Activated CD4-positive, alpha-beta T cell treated with anti-CD3 and anti-CD28 coated beads, Interleukin-2, Interleukin-6, amounts not matched to agents 100 ng/mL and 50 ng/mL, durations not matched to agents 16 hours and 8 hours (primary cell): ENCODE results near the gene FAM124A.
A peak's percentile ranks its signal among the peaks of the same experiment; 100 is the strongest.

Experiments used
- DNase-seq: peaks from one replicate; pipeline ENCODE4 v3.0.0-alpha.2; 2020

FAM124A gene

GRCh38 chr13:51243832-51244231 lies 21.6 kb downstream of the FAM124A start:
- no peak for DNase-seq

DNA sequence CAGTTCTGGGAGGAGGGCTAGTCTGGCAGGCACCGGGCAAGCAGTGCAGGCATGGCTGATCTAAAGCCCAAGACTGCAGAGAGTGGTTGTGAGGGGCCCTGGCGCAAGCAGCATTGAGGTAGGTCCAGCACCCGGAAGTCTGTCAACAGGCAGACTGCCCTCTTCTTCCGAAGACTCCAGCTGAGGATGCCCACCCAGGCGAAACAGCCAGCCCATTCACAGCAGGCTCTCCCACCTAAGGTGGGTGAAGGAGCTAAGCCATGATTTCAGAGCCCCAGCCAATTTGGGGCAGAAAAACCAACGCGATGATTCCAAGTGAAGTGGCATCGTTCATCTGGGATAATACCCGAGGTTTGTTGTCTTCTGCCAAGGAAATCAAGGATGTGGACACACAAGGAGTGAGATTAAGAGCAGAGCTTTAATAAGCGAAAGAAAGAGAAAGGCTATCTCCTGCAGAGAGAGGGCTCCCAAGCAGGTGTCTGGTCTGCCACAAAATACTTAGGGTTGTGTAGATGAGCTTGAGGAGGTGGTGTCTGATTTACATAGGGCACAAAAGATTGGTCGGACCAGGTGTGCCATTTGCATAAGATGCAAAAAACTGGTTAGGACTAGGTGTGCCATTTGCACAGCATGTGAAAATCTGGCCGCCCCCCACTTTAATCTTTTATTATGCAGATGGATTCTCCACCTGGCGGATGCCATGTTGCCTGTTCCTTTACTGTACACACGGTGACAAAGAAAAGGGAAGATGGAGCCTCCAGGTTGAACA lies 22.6 kb downstream of the FAM124A start:
- DNase-seq: no peak

DNA sequence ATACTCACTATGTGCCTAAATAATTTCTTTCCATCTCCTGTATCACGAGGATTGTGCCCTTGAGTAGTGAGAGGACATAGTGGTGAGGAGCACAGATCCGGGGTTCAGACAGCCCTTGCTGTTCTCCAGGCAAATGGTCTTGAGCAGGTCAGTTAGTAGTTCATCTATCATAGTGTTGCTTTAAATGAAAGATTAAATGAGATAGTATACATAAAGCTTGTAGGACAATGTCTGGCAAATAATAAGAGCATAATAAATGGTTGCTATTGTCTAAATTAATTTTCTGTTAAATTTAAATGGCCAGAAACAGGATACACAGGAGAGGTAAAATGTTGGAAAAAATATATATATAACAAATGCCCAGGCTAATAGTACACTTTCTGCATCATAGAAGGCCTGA lies 23.4 kb downstream of the FAM124A start:
- no peak for DNase-seq

GRCh38 chr13:51246025-51246417 lies 23.8 kb downstream of the FAM124A start:
- no peak for DNase-seq

- no peak for DNase-seq
These were observed 24.4 kb downstream of the FAM124A start for GRCh38 chr13:51246418-51247277.

GRCh38 chr13:51249255-51249654 lies 27.1 kb downstream of the FAM124A start:
- no peak for DNase-seq

DNA sequence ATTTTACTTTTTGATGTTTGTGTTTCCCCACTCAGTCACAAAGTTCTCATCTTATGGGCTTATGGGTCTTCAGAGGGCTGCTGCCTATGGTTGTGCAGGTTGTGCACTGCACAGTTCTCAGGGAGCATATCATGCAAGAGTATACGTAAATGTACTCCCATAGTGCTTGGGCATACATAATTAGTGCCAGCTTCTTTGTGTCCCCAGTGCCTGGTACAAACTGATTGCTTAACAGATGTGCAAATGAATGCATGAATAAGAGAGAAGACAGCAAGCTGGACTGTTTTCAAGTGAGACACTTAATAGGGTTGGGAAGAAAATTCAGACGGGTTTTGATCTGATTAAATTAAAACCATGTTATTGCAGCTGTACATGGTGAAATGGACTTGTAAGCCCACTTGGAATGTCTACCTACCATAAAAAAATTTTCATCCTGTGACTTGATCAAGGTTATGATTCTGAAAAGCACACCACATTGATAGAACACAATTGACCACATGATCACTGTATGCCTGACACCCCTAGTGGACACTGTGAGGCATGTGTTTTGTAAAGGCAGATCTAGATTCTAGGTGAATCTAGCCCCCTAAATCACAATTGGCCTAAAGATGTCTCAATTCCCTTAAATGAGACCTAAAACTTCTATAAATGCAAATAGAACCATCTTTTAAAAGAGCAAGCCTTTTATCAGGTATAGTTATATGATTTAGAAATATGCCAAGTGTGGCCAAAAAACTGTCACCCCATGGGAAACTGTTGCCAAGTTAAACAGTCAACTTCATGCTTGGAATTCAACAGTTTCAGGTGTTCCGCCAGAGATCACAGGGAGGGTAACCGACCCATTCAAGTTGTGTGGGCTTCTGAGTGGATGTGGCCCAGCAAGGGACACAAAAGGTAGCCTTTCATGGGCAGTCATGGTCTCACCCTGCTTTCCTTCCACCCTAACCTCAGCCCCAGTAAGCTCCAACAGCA lies 27.9 kb downstream of the FAM124A start:
- peak; percentile 6 for DNase-seq

- no peak for DNase-seq
These were observed 29.3 kb downstream of the FAM124A start for GRCh38 chr13:51251480-51251879.

DNA sequence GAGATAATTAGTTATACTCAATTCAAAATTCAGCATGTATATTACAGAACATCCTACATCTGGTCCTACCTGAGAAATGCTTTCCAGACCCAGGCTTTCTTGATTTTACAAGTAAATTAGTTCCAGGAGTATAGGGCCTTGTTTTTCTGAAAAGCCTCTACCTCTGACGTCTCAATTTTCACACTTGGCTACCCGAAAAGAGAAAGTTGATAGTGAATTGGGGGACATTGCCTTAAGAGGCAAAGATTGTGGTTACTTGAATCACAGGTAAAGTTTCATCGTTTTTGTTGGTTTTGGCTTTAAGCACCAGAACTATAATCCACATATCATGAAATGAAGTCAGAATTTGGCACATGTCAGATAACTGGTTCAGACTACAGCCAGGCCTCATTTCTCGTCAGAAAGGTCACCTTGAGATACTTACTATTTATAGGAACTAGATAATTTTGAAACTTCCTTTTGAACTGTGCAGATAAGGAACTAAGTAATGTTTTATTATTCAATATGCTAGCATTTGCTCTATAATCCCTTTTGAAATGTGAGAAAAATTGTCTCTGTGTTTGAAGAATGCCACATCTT lies 30.8 kb downstream of the FAM124A start:
- no peak for DNase-seq

DNA sequence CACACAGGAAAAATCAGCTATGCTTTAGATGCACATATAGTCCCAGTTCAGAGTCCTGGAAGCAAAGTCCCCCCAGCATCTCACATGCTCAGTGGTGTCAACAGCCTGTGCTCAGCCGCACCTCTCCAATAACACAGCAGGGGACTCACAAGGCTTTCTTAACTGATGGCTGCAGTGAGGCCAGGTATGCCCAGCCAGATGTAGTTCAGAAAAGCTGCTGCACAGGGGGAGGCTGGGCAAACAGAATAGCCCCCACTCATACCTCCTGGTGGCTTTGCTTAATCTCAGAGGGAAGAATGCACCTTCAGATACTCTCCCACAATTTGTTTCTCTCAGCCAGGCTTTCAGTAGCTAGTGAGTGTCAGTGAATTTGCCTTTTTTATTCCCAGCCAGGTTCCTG lies 33.4 kb downstream of the FAM124A start:
- DNase-seq: no peak

- no peak for DNase-seq
These were observed 35.0 kb downstream of the FAM124A start for GRCh38 chr13:51257187-51257586.

- DNase-seq: no peak
These were observed 36.7 kb downstream of the FAM124A start for GRCh38 chr13:51258612-51259548.

- DNase-seq: no peak
These were observed 38.0 kb downstream of the FAM124A start for GRCh38 chr13:51260154-51260553.

- DNase-seq: no peak
These were observed 39.5 kb downstream of the FAM124A start for GRCh38 chr13:51261610-51262249.

DNA sequence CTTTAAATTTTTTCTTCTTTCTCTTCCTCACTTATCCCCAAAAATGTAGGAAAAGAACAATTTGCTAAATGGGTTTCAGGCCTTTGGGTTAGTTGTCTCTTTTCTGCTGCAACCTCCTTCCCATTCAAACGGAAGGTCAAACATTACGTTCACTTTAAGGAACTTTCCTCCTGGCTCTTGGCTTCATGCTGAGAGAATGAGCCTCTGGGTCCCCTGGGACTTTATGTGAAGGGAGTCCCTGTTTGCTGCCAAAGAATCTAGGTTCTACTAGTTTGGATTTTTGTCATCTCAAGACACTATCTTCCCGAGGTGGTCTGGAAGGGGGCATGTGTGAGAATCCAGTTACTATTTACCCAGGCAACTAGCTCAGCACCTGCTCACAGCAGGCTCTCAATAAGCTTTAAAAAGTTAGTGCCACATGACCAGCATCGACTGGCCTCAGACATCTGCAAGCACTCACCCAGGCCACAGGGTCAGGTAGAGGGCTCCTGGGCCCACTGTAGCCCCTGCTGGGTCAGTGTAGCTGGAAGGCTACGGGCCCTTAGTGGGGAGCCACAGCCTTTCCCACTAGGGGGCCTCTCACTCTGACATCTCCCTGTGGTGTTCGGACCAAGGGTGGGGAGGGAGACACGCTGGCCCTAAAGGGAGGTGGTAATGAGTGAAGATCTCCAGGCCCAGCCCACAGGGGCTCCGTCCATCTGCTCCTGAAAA lies 40.5 kb downstream of the FAM124A start:
- no peak for DNase-seq

DNA sequence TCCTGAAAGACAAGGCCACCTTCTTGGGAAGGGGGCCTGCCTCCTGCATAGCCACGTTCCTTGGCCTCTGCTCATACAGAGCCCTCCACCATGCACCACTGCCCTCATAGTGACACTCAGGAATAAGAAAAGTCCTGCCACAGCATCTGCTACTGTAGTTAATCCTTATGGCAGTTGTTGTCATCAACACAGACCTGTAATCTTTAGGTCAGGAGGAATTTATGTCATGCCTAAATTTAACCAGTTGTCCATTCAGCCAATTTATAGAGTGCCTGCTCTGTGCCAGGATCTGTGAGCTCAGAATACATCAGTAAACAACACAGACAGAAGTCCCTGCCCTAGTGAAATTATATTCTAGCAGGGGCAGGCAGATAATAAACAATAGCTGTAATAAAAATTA lies 44.4 kb downstream of the FAM124A start:
- no peak for DNase-seq

- DNase-seq: no peak
These were observed 45.4 kb downstream of the FAM124A start for GRCh38 chr13:51267622-51268021.

DNA sequence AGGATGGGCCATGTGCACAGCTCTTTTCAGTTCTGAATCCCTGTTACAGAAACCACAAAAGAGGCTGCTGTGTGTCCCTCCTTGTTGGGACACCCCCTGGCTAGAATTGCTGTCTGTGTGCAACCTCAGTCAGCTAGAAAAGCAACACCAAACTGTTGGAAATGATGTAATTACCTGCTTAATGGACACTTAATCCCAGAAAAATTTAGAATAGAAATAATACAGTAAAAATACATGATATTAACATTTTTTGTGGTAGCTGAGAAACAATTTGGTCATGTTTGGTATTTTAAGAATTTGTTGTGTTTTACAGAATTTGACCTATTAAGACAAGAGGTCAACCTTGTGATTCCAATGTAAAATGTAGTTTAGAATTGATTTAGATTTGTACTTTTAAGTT lies 46.8 kb downstream of the FAM124A start:
- DNase-seq: no peak

DNA sequence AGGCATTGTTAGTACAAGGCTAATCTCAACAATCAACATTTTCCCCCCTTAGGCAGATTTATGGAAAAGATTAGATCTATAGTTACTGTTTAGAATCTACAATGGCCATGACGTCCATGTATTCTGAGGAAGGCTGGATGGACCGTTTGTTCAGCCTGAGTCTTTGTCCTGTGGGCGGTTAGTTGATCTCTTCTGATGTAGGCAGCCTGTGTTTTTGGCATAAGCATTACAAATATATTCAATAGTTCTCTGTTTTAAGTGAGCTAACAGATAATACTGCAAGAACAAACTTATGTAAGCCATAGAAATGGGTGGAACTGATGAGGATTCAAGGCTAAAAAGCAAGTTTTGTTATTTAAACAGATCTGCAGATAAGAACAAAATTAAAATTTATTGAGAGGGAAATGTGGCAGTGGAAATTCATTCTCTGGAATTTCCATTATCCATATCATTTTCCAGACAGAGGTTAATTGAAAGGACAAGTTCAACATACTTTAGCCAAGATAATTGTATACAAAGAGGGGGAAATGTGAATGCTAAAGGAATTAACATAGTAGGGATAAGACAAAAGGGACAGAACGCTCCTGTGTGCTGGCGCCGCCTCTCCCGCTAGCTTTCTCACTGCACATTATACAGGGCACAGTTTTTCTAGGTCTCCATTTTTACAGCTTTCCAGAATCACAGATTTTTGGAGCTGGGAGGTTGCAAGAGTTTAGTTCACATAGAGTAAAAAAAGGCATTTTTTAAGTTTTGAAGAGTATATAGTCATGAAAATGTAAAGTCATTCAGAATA lies 48.6 kb downstream of the FAM124A start:
- DNase-seq: no peak
